Rectal smooth muscle tissue (tissue), 1 donor: ENCODE measurements around the gene CDC34.

Experiments used
- H3K27ac ChIP-seq: one replicate; pipeline ENCODE4 v1.7.0; 2013; ENCODE audit warnings: low read depth, low read length, inconsistent platforms
- H3K27me3 ChIP-seq: one replicate; pipeline ENCODE4 v1.7.0; 2013; ENCODE audit warnings: low read length; ENCODE audit not compliant: control insufficient read depth, insufficient read depth
- H3K36me3 ChIP-seq: one replicate; pipeline ENCODE4 v1.7.0; 2013; ENCODE audit warnings: low read length; ENCODE audit not compliant: control insufficient read depth, insufficient read depth
- H3K4me1 ChIP-seq: one replicate; pipeline ENCODE4 v1.7.0; 2013; ENCODE audit warnings: low read length; ENCODE audit not compliant: control insufficient read depth, insufficient read depth
- H3K4me3 ChIP-seq: one replicate; pipeline ENCODE4 v1.7.0; 2013; ENCODE audit warnings: low read length
- H3K9ac ChIP-seq: one replicate; pipeline ENCODE4 v1.7.0; 2013; ENCODE audit warnings: low read length

The CDC34 gene

DNA sequence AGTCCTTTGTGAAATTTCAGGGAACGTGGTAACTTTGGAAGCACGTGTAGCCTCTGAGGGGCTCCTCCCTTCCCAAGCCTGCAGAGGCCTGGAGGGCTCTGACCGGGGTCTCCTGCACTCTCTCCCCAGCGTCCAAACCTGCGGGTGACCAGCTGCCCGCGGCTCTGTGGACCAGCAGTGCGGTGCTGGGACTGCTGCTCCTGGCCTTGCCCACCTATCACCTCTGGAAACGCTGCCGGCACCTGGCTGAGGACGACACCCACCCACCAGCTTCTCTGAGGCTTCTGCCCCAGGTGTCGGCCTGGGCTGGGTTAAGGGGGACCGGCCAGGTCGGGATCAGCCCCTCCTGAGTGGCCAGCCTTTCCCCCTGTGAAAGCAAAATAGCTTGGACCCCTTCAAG lies 26.9 kb upstream of the CDC34 start:
- H3K4me3 ChIP-seq: no peak overlapping the region
- peaks cover 3% of the 10 kb centered on the region for H3K27me3 ChIP-seq
- H3K9ac ChIP-seq: no peak overlapping the region
- no peak overlapping the region for H3K27ac ChIP-seq
- H3K4me1 ChIP-seq: peaks cover 9% of the 10 kb centered on the region
- H3K36me3 ChIP-seq: no peaks in the 10 kb centered on the region

- no peaks in the 10 kb centered on the region for H3K36me3 ChIP-seq
- H3K4me1 ChIP-seq: peaks cover 13% of the 10 kb centered on the region
- H3K27ac ChIP-seq: peak overlapping the region; percentile 81
- no peaks in the 10 kb centered on the region for H3K27me3 ChIP-seq
- peak overlapping the region; percentile 69 for H3K9ac ChIP-seq
- H3K4me3 ChIP-seq: peak overlapping the region; percentile 89
Observed at GRCh38 chr19:506404-507285, 24.9 kb upstream of the CDC34 start.

GRCh38 chr19:507286-508203 lies 24.0 kb upstream of the CDC34 start, which contains the start of gene TPGS1:
Gene TPGS1, plus strand, starts transcription at chr19:507497. Its CDS starts 10 bp downstream, at chr19:507507.
- Histone ChIP-seq H3K36me3 (no peaks in the 10 kb centered on the region), H3K9ac (peak within 1 kb of the TSS; percentile 69), H3K4me3 (peak within 1 kb of the TSS; percentile 89), H3K27ac (peak within 1 kb of the TSS; percentile 81), H3K4me1 (peaks cover 13% of the 10 kb centered on the region), H3K27me3 (no peaks in the 10 kb centered on the region)

- no peaks in the 10 kb centered on the region for H3K36me3 ChIP-seq
- peak overlapping the region; percentile 89 for H3K4me3 ChIP-seq
- H3K27ac ChIP-seq: no peak overlapping the region
- H3K4me1 ChIP-seq: peaks cover 13% of the 10 kb centered on the region
- no peaks in the 10 kb centered on the region for H3K27me3 ChIP-seq
- H3K9ac ChIP-seq: no peak overlapping the region
Observed at GRCh38 chr19:508204-509150, 23.1 kb upstream of the CDC34 start.

GRCh38 chr19:510606-511100 lies 20.9 kb upstream of the CDC34 start:
- no peaks in the 10 kb centered on the region for H3K36me3 ChIP-seq
- peak overlapping the region; percentile 58 for H3K27ac ChIP-seq
- peak overlapping the region; percentile 17 for H3K4me3 ChIP-seq
- H3K9ac ChIP-seq: peak overlapping the region; percentile 8
- H3K27me3 ChIP-seq: no peaks in the 10 kb centered on the region
- peaks cover 13% of the 10 kb centered on the region for H3K4me1 ChIP-seq

DNA sequence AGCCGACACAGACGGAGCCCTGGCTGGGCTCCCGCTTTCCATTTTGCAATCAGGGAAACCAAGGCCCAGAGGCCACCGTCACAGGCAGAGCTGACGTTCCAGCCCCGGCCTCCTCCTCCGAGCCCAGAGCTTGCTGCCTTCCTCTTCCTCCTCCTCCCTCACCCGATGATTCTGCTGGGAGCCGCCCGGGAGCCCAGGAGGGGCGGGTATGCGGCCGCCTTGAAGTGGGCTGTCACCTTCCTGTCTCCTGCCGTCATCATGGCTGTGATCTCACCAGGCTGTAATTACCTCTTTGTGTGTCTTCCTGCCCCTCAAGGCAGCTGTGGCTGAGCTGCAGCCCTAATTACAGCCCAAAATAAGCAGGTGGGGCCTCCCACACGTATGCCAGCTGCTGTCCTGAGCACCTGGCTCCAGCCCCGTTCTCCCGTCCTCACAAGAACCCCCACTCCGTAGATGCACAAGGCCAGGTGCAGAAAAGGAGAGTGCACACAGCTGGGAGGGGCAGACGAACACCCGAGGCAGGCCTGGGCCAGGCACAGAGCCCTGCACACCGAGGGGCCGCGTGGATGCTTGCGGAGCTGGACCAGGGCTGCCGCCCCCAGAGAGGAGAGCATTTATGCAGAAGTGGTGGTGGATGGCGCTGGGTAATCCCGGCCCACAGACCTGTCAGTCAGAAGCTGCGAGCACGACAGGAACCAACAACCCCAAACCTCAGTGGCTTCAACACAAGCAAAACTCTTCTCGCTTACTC lies 20.3 kb upstream of the CDC34 start:
- peaks cover 12% of the 10 kb centered on the region for H3K4me1 ChIP-seq
- H3K4me3 ChIP-seq: peak overlapping the region; percentile 17
- no peaks in the 10 kb centered on the region for H3K27me3 ChIP-seq
- peak overlapping the region; percentile 42 for H3K27ac ChIP-seq
- no peaks in the 10 kb centered on the region for H3K36me3 ChIP-seq
- H3K9ac ChIP-seq: peak overlapping the region; percentile 32

- Histone ChIP-seq H3K36me3 (no peaks in the 10 kb centered on the region), H3K9ac (no peak overlapping the region), H3K27me3 (no peaks in the 10 kb centered on the region), H3K4me1 (peaks cover 10% of the 10 kb centered on the region), H3K4me3 (no peak overlapping the region), H3K27ac (no peak overlapping the region)
Observed at GRCh38 chr19:512547-513365, 18.8 kb upstream of the CDC34 start.

DNA sequence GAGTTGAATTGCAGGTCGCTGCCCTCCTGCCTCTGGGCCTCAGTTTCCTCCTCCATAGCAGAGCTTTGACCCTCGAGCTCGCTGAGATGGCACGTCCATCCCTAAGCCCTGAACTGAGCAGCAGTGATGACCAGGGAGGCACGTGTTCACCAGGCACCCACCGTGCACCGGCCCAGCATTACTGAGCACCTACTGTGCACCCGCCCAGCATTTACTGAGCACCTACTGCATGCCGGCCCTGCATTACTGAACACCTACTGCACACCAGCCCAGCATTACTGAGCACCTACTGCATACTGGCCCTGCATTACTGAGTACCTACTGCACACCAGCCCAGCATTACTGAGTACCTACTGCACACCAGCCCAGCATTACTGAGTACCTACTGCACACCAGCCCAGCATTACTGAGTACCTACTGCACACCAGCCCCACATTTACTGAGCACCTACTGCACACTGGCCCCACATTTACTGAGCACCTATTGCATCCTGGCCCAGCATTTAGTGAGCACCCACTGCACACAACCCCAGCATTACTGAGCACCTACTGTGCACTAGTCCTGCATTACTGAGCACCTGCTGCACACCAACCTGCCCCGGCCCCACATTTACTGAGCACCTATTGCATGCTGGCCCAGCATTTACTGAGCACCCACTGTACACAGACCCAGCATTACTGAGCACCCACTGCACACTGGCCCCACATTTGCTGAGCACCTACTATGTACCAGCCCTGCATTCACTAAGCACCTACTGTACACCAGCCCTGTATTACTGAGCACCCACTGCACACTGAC lies 18.0 kb upstream of the CDC34 start:
- Histone ChIP-seq H3K9ac (no peak overlapping the region), H3K4me3 (no peak overlapping the region), H3K27me3 (no peaks in the 10 kb centered on the region), H3K27ac (no peak overlapping the region), H3K4me1 (peaks cover 4% of the 10 kb centered on the region), H3K36me3 (no peaks in the 10 kb centered on the region)

DNA sequence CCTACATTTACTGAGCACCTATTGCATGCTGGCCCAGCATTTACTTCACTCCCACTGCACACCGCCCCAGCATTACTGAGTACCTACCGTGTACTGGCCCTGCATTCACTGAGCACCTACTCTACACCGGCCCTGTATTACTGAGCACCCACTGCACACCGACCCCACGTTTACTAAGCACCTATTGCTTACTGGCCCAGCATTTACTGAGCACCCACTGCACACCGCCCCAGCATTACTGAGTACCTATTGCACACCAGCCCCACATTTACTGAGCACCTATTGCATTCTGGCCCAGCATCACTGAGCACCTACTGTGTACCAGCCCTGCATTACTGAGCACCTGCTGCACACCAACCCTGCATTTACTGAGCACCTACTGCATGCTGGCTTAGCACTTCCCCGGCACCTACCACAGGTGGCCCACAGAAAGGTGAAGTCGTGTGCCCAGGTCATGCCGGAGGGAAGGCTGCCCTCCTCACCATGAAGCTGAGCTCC lies 17.3 kb upstream of the CDC34 start:
- peaks cover 4% of the 10 kb centered on the region for H3K4me1 ChIP-seq
- no peak overlapping the region for H3K9ac ChIP-seq
- no peaks in the 10 kb centered on the region for H3K36me3 ChIP-seq
- no peak overlapping the region for H3K27ac ChIP-seq
- no peak overlapping the region for H3K4me3 ChIP-seq
- H3K27me3 ChIP-seq: no peaks in the 10 kb centered on the region
